ENCODE measurements around the gene TSEN54. TPM values are rescaled to one million over a fixed set of nuclear protein-coding genes. Genes with fewer than 3 reads are reported as not detected.

The TSEN54 gene
- total RNA-seq, 2 experiments from 2014 or later, result 38.8 to 45.4 TPM

- ChIA-PET POLR2A (interaction anchor here (1.9 kb wide), 1 partner anchor 8 kb away, joined by 7 read pairs; no protein-coding TSS in a partner anchor), CTCF (interaction anchor here (1.5 kb wide), 1 partner anchor 213 kb away, joined by 5 read pairs; no protein-coding TSS in a partner anchor)
- ATAC-seq, result no peak
- no peaks in the 10 kb centered on the region for H3K9me3 Mint-ChIP-seq
- TF ChIP-seq, protein P1, sequence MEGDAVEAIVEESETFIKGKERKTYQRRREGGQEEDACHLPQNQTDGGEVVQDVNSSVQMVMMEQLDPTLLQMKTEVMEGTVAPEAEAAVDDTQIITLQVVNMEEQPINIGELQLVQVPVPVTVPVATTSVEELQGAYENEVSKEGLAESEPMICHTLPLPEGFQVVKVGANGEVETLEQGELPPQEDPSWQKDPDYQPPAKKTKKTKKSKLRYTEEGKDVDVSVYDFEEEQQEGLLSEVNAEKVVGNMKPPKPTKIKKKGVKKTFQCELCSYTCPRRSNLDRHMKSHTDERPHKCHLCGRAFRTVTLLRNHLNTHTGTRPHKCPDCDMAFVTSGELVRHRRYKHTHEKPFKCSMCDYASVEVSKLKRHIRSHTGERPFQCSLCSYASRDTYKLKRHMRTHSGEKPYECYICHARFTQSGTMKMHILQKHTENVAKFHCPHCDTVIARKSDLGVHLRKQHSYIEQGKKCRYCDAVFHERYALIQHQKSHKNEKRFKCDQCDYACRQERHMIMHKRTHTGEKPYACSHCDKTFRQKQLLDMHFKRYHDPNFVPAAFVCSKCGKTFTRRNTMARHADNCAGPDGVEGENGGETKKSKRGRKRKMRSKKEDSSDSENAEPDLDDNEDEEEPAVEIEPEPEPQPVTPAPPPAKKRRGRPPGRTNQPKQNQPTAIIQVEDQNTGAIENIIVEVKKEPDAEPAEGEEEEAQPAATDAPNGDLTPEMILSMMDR (IDR thresholded peaks at IDR 0.05), result no peak
- H3K27me3 Mint-ChIP-seq, result no peaks in the 10 kb centered on the region
- no peak overlapping the region for H3K27ac Mint-ChIP-seq
- H3K4me1 Mint-ChIP-seq (ENCODE audit: low read depth), result peaks cover 19% of the 10 kb centered on the region
- intact Hi-C loops (cut with micrococcal nuclease), result no loop called here
- H3K36me3 Mint-ChIP-seq (ENCODE audit: low read depth), result no peaks in the 10 kb centered on the region
- DNase-seq, result no peak
- H3K4me3 Mint-ChIP-seq, result no peak overlapping the region
Observed at GRCh38 chr17:75536366-75536765, 20.0 kb downstream of the TSEN54 start.

GRCh38 chr17:75539967-75540729 is 23.8 kb downstream of the TSEN54 start:
- CTCF ChIA-PET, result interaction anchor here (1.2 kb wide), 1 partner anchor 13 kb away, joined by 5 read pairs; no protein-coding TSS in a partner anchor

GRCh38 chr17:75540923-75541503 is 24.7 kb downstream of the TSEN54 start:
- Mint-ChIP-seq H3K27ac (no peak overlapping the region), H3K27me3 (no peaks in the 10 kb centered on the region), H3K36me3 (ENCODE audit: low read depth) (no peaks in the 10 kb centered on the region), H3K4me1 (ENCODE audit: low read depth) (peaks cover under 1% of the 10 kb centered on the region), H3K9me3 (no peaks in the 10 kb centered on the region), H3K4me3 (no peak overlapping the region)
- ChIA-PET CTCF (no interaction called here), POLR2A (no interaction called here)
- DNase-seq, result no peak
- intact Hi-C loops (cut with micrococcal nuclease), result no loop called here
- ATAC-seq, result no peak
- TF ChIP-seq, protein P1 (IDR thresholded peaks at IDR 0.05), result no peak

More at GRCh38 chr17:75539967-75540729, 23.8 kb downstream of the TSEN54 start:
- POLR2A ChIA-PET, result no interaction called here
- H3K27me3 Mint-ChIP-seq, result no peaks in the 10 kb centered on the region
- no peak overlapping the region for H3K27ac Mint-ChIP-seq
- H3K9me3 Mint-ChIP-seq, result no peaks in the 10 kb centered on the region
- no peaks in the 10 kb centered on the region for H3K36me3 Mint-ChIP-seq (ENCODE audit: low read depth)
- TF ChIP-seq, protein P1 (IDR thresholded peaks at IDR 0.05), result no peak
- H3K4me3 Mint-ChIP-seq, result no peak overlapping the region
- DNase-seq, result no peak
- no peak for ATAC-seq
- peaks cover 9% of the 10 kb centered on the region for H3K4me1 Mint-ChIP-seq (ENCODE audit: low read depth)
- intact Hi-C loops (cut with micrococcal nuclease), result no loop called here

DNA sequence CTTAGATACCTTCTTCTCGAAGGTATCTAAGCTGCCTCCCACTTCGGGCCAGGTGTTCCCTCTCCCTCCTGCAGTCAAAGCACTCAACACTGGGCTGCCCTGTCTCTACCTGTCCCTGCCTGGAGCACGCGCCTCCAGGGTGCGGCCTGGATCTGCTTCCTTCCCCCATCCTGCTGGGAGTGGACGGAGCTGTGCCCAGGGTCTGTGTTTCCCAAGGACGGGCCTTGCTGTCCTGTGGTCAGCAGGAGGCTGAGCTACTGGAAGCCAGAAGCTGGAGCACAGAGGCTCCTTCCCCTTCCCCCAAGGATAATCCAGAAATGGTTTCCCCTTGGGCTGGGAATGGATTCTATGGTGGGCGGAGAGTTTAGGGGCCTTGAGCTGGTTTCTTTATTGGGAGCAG is 25.9 kb downstream of the TSEN54 start:
- H3K4me1 Mint-ChIP-seq (ENCODE audit: low read depth), result no peaks in the 10 kb centered on the region

More for the DNA sequence above, 25.9 kb downstream of the TSEN54 start:
- no peaks in the 10 kb centered on the region for H3K36me3 Mint-ChIP-seq (ENCODE audit: low read depth)
- intact Hi-C loops (cut with micrococcal nuclease), result no loop called here
- H3K27me3 Mint-ChIP-seq, result no peaks in the 10 kb centered on the region
- H3K4me3 Mint-ChIP-seq, result no peak overlapping the region
- no peak overlapping the region for H3K27ac Mint-ChIP-seq
- TF ChIP-seq, protein P1 (IDR thresholded peaks at IDR 0.05), result no peak
- no peaks in the 10 kb centered on the region for H3K9me3 Mint-ChIP-seq
- no peak for ATAC-seq
- DNase-seq, result no peak
- ChIA-PET POLR2A (interaction anchor here (0.6 kb wide), 1 partner anchor 38 kb away, joined by 3 read pairs; no protein-coding TSS in a partner anchor), CTCF (no interaction called here)
